HepG2 (cell line): ENCODE results near the gene GLYR1.

Experiments
- CAMTA2 ChIP-seq: sonication (generic); formaldehyde crosslinking; IDR thresholded peaks from 2 replicates; pipeline ENCODE4 v1.4.0; 2020; ENCODE audit warnings: mild to moderate bottlenecking, missing genetic modification reagents, borderline replicate concordance
- EHMT2 ChIP-seq: fragments of 200-600 bp; sonication (generic); IDR thresholded peaks from 2 replicates; pipeline ENCODE4 v1.7.0; 2017; ENCODE audit warnings: antibody characterized with exemption, low read depth, low read length, borderline replicate concordance
- GTF2F1 ChIP-seq: fragments of 150-350 bp; IDR thresholded peaks from 2 replicates; pipeline ENCODE4 v1.6.1; 2014; ENCODE audit warnings: low read length
- MEF2D ChIP-seq: sonication (generic); formaldehyde crosslinking; IDR thresholded peaks from 2 replicates; pipeline ENCODE4 v1.5.1; 2020; ENCODE audit warnings: mild to moderate bottlenecking, missing genetic modification reagents
- TRAFD1 ChIP-seq: sonication (generic); formaldehyde crosslinking; IDR thresholded peaks from 2 replicates; pipeline ENCODE4 v1.5.1; 2020; ENCODE audit warnings: missing genetic modification reagents, mild to moderate bottlenecking, borderline replicate concordance
- ZZZ3 ChIP-seq: sonication (generic); formaldehyde crosslinking; IDR thresholded peaks from 2 replicates; pipeline ENCODE4 v1.4.0; 2020; ENCODE audit warnings: missing genetic modification reagents, mild to moderate bottlenecking, borderline replicate concordance

GRCh38 chr16:4795181-4795827 is 51.8 kb downstream of the GLYR1 start, which contains the start of gene SMIM22:
- TF ChIP-seq TRAFD1 (CRISPR knock-in tag) (no peak), EHMT2 (no peak), MEF2D (CRISPR knock-in tag) (no peak), ZZZ3 (no peak), GTF2F1 (no peak), CAMTA2 (CRISPR knock-in tag) (no peak)
